K562 (cell line): ENCODE measurements around the gene RASAL1. TPM values are rescaled to one million over a fixed set of nuclear protein-coding genes. Genes with fewer than 3 reads are reported as not detected.
A peak's percentile ranks its signal among the peaks of the same experiment; 100 is the strongest.

Source experiments
- JUN ChIP-seq, 2 experiments: sonication (generic) in 1 of 2; formaldehyde crosslinking in 1 of 2; IDR thresholded peaks; 2 replicates each; pipeline versions ENCODE4 v1.6.1 to v1.8.0; 2012 to 2022; ENCODE audit warnings: borderline replicate concordance in 2 of 2, mild to moderate bottlenecking in 2 of 2, improper control_type of control experiment in 1 of 2, low read depth in 1 of 2, low read length in 1 of 2, missing genetic modification reagents in 1 of 2
- KAT7 ChIP-seq: sonication (generic); formaldehyde crosslinking; IDR thresholded peaks from 2 replicates; pipeline ENCODE4 v1.8.0; 2022; ENCODE audit warnings: missing genetic modification reagents, mild to moderate bottlenecking, borderline replicate concordance
- ZNF232 ChIP-seq: sonication (generic); formaldehyde crosslinking; IDR thresholded peaks from 2 replicates; pipeline ENCODE4 v1.8.0; 2022; ENCODE audit warnings: mild to moderate bottlenecking, missing genetic modification reagents
- ZNF239 ChIP-seq: fragments of 250-450 bp; sonication (Bioruptor Pico); IDR thresholded peaks from 2 replicates; pipeline ENCODE4 v1.4.0; 2020; ENCODE audit warnings: mild to moderate bottlenecking
- polyA plus RNA-seq, 8 experiments: library from polyadenylated mRNA; depleted of rRNA in 4 of 8; stranded (reverse) in 5 of 8; unstranded in 3 of 8; fragments of >200 nt; fragmentation: Nextera tagmentation in 2 of 8; fragmentation: Illumina TruSeq in 1 of 8; extraction: Ambion mirVana in 2 of 8; extraction: Trizol in 1 of 8; gene quantifications; 2 replicates each; pipeline versions ENCODE4 v1.2.1 to v1.2.3, GENCODE V29; 2011 to 2014; ENCODE audit warnings: inconsistent platforms in 1 of 8, missing spikeins in 1 of 8
- total RNA-seq, 7 experiments: library from RNA; depleted of rRNA in 6 of 7; stranded (reverse); fragments of >200 nt in 6 of 7; fragmentation: Illumina TruSeq in 2 of 7; extraction: Trizol in 2 of 7; gene quantifications; 2 replicates each; pipeline versions ENCODE4 v1.2.1 to v1.2.3, GENCODE V29; 2011 to 2021; ENCODE audit warnings: low replicate concordance in 1 of 7
- TF ChIP-seq, protein P1 (sequence below), 2 experiments: fragments of 450-650 bp in 1 of 2; sonication (generic) in 1 of 2; formaldehyde crosslinking in 1 of 2; IDR thresholded peaks in 1 of 2; conservative IDR thresholded peaks in 1 of 2; 2 replicates each; pipeline versions ENCODE4 v1.6.1 to v1.8.1; 2016 to 2023; ENCODE audit warnings: mild to moderate bottlenecking in 2 of 2, moderate library complexity in 2 of 2, inconsistent platforms in 1 of 2, missing genetic modification reagents in 1 of 2
- TF ChIP-seq, protein P2 (sequence below), 2 experiments: fragments of 250-450 bp in 1 of 2; fragments of 450-650 bp in 1 of 2; sonication (Bioruptor Pico) in 1 of 2; IDR thresholded peaks; 2 replicates each; pipeline versions ENCODE4 v1.6.1 to v1.8.0; 2016 to 2021; ENCODE audit warnings: mild to moderate bottlenecking in 2 of 2, moderate library complexity in 2 of 2, missing compliant biosample characterization in 1 of 2, missing genetic modification characterization in 1 of 2
- TF ChIP-seq, protein P3 (sequence below), 2 experiments: fragments of 450-650 bp in 1 of 2; sonication (generic) in 1 of 2; formaldehyde crosslinking in 1 of 2; IDR thresholded peaks; 2 replicates each; pipeline versions ENCODE4 v1.7.1 to v1.9.0; 2016 to 2022; ENCODE audit warnings: inconsistent platforms in 1 of 2, mild to moderate bottlenecking in 1 of 2, missing genetic modification reagents in 1 of 2
- TF ChIP-seq, protein P4 (sequence below): fragments of 450-650 bp; formaldehyde crosslinking; IDR thresholded peaks from 2 replicates; pipeline ENCODE4 v1.4.0; 2020; ENCODE audit warnings: mild to moderate bottlenecking, moderate library complexity
- TF ChIP-seq, protein P5 (sequence below): fragments of 450-650 bp; formaldehyde crosslinking; conservative IDR thresholded peaks from 2 replicates; pipeline ENCODE4 v1.4.0; 2022; ENCODE audit warnings: mild to moderate bottlenecking, missing genetic modification characterization

Gene RASAL1
- total and polyA plus RNA-seq, 9 of the 15 experiments (the other 6 are each of a cell fraction or from before 2014, with no cell fraction given), result 0.06 to 0.16 (median 0.14) TPM; not detected in 6

DNA sequence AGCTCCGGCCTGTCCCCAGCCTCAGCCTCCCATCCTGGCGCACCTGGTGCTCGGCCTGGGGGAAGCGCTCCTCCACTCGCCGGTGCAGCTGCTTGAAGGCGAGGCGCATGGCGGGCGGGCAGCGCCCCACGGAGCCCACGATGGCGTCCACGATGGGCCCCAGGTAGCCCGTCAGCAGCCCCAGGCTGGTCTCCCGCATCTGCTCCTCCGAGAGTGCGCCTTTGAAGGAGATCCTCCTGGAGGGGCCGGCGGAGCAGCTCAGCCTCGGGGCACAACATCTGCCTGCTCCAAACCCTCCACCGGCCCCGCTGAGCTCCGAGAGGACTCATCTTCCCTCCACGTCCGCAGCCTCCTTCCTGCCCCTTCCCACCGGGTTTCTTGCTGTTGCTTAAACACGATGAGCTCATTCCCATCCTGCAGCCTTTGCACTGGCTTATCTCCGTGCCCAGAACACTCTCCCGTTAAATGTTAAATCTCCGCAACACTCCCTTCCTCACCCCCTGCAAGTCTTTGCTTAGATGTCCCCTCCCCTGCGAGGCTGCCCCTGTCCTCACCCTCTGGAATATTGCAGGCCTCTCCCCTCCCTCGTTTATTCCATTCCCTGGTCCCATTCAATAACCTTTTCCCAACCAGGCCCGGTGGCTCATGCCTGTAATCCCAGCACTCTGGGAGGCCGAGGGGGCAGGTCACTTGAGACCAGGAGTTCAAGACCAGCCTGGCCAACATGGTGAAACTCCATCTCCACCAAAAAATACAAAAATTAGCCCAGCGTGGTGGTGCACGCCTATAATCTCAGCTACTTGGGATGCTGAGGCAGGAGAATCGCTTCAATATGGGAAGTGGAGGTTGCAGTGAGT, 23.3 kb downstream of the RASAL1 start (continued):
- no peak for TF ChIP-seq JUN (IDR thresholded peaks at IDR 0.05; ENCODE audit: borderline replicate concordance, low read depth, low read length)
- 0 out of 2 replicates have a peak, but pooled peaks have one; percentile 25 for TF ChIP-seq JUN (CRISPR knock-in tag; IDR thresholded peaks at IDR 0.05; ENCODE audit: borderline replicate concordance)
- TF ChIP-seq KAT7, result no peak
- TF ChIP-seq, protein P1, sequence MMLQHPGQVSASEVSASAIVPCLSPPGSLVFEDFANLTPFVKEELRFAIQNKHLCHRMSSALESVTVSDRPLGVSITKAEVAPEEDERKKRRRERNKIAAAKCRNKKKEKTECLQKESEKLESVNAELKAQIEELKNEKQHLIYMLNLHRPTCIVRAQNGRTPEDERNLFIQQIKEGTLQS (IDR thresholded peaks at IDR 0.05), result peak; percentile 32; the same call in 1 of the 2 replicates
- TF ChIP-seq, protein P1 (CRISPR knock-in tag; conservative IDR thresholded peaks at IDR 0.05), result no peak
- TF ChIP-seq, protein P2, sequence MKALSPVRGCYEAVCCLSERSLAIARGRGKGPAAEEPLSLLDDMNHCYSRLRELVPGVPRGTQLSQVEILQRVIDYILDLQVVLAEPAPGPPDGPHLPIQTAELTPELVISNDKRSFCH (CRISPR knock-in tag; IDR thresholded peaks at IDR 0.05), result no peak
- TF ChIP-seq, protein P2 (tag; IDR thresholded peaks at IDR 0.05), result no peak
- TF ChIP-seq, protein P3, sequence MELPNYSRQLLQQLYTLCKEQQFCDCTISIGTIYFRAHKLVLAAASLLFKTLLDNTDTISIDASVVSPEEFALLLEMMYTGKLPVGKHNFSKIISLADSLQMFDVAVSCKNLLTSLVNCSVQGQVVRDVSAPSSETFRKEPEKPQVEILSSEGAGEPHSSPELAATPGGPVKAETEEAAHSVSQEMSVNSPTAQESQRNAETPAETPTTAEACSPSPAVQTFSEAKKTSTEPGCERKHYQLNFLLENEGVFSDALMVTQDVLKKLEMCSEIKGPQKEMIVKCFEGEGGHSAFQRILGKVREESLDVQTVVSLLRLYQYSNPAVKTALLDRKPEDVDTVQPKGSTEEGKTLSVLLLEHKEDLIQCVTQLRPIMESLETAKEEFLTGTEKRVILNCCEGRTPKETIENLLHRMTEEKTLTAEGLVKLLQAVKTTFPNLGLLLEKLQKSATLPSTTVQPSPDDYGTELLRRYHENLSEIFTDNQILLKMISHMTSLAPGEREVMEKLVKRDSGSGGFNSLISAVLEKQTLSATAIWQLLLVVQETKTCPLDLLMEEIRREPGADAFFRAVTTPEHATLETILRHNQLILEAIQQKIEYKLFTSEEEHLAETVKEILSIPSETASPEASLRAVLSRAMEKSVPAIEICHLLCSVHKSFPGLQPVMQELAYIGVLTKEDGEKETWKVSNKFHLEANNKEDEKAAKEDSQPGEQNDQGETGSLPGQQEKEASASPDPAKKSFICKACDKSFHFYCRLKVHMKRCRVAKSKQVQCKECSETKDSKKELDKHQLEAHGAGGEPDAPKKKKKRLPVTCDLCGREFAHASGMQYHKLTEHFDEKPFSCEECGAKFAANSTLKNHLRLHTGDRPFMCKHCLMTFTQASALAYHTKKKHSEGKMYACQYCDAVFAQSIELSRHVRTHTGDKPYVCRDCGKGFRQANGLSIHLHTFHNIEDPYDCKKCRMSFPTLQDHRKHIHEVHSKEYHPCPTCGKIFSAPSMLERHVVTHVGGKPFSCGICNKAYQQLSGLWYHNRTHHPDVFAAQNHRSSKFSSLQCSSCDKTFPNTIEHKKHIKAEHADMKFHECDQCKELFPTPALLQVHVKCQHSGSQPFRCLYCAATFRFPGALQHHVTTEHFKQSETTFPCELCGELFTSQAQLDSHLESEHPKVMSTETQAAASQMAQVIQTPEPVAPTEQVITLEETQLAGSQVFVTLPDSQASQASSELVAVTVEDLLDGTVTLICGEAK (IDR thresholded peaks at IDR 0.05), result no peak
- TF ChIP-seq, protein P3 (CRISPR knock-in tag; IDR thresholded peaks at IDR 0.05), result no peak
- TF ChIP-seq, protein P4, sequence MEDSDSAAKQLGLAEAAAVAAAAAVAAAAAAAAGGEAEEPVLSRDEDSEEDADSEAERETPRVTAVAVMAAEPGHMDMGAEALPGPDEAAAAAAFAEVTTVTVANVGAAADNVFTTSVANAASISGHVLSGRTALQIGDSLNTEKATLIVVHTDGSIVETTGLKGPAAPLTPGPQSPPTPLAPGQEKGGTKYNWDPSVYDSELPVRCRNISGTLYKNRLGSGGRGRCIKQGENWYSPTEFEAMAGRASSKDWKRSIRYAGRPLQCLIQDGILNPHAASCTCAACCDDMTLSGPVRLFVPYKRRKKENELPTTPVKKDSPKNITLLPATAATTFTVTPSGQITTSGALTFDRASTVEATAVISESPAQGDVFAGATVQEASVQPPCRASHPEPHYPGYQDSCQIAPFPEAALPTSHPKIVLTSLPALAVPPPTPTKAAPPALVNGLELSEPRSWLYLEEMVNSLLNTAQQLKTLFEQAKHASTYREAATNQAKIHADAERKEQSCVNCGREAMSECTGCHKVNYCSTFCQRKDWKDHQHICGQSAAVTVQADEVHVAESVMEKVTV, result no peak
- TF ChIP-seq, protein P5, sequence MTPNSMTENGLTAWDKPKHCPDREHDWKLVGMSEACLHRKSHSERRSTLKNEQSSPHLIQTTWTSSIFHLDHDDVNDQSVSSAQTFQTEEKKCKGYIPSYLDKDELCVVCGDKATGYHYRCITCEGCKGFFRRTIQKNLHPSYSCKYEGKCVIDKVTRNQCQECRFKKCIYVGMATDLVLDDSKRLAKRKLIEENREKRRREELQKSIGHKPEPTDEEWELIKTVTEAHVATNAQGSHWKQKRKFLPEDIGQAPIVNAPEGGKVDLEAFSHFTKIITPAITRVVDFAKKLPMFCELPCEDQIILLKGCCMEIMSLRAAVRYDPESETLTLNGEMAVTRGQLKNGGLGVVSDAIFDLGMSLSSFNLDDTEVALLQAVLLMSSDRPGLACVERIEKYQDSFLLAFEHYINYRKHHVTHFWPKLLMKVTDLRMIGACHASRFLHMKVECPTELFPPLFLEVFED (CRISPR knock-in tag), result no peak
- no peak for TF ChIP-seq ZNF232 (CRISPR knock-in tag)
- no peak for TF ChIP-seq ZNF239 (CRISPR knock-in tag)
